Endothelial cell of umbilical vein (primary cell): ENCODE results near the gene GCLC. TPM values are rescaled to one million over a fixed set of nuclear protein-coding genes. Genes with fewer than 3 reads are reported as not detected.
"Not testable (repeated sequence)": the region's sequence is repeated elsewhere in the genome, so short reads cannot be mapped to it uniquely, and the experiment has no call there.

Experiments
- BruUV-seq: library from RNA; stranded (reverse); fragments of 400-500 nt; replicated peaks from 2 replicates; lab custom pipeline; 2021; lab: Mats Ljungman, UMichigan
- CTCF ChIA-PET: fragments of 300-600, 350-600 bp; sonication (Branson Sonifier 250); formaldehyde crosslinking; loops from one replicate; lab custom pipeline; 2021; ENCODE audit warnings: antibody characterized with exemption, inconsistent platforms; lab: Charles Lee
- POLR2A ChIA-PET: fragments of 300-600, 350-600 bp; sonication (Branson Sonifier 250); formaldehyde crosslinking; loops from one replicate; lab custom pipeline; 2021; ENCODE audit warnings: antibody characterized with exemption, inconsistent platforms; lab: Charles Lee
- DNase-seq: peaks from one replicate; pipeline ENCODE4 v3.0.0-alpha.2; 2011; ENCODE audit warnings: low read depth, low spot score
- FAIRE-seq: peaks from 2 replicates; lab custom pipeline; 2011; peaks lifted over from hg19 to GRCh38; lab: Jason Lieb, UNC
- H2AFZ ChIP-seq: 2 replicates; pipeline ENCODE4 v1.6.0; 2012; ENCODE audit warnings: low read depth, low read length, control low read depth, inconsistent platforms
- H3K27ac ChIP-seq: 2 replicates; pipeline ENCODE4 v1.5.1; 2011; ENCODE audit warnings: low read depth, mild to moderate bottlenecking, control low read depth, low read length, moderate library complexity; ENCODE audit not compliant: insufficient read depth
- H3K27me3 ChIP-seq, 2 experiments: 2 replicates each; pipeline versions ENCODE4 v1.6.0 to v1.6.1; 2011; ENCODE audit warnings: low read length in 2 of 2, mixed read lengths in 1 of 2; ENCODE audit not compliant: control insufficient read depth in 2 of 2, insufficient read depth in 2 of 2
- H3K36me3 ChIP-seq, 2 experiments: 2 replicates in 1 of 2; 3 replicates in 1 of 2; pipeline ENCODE4 v1.5.1; 2011; ENCODE audit warnings: low read length in 2 of 2, mild to moderate bottlenecking in 1 of 2, moderate library complexity in 1 of 2; ENCODE audit not compliant: control insufficient read depth in 2 of 2, insufficient read depth in 2 of 2; ENCODE audit errors: extremely low read depth in 1 of 2
- H3K4me1 ChIP-seq: 3 replicates; pipeline ENCODE4 v1.5.1; 2011; ENCODE audit warnings: mild to moderate bottlenecking, low read length; ENCODE audit not compliant: control insufficient read depth, insufficient read depth; ENCODE audit errors: extremely low read depth
- H3K4me2 ChIP-seq: 2 replicates; pipeline ENCODE4 v1.6.1; 2011; ENCODE audit warnings: low read length, control low read depth, mixed read lengths; ENCODE audit not compliant: insufficient read depth
- H3K4me3 ChIP-seq, 3 experiments: fragments of 200-600 bp in 1 of 3; sonication (generic), shearing (Covaris generic) in 1 of 3; replicated peaks in 1 of 3; 2 replicates each; pipeline ENCODE4 v1.5.1; 2011 to 2016; ENCODE audit warnings: control low read depth in 3 of 3, low read length in 3 of 3, mild to moderate bottlenecking in 2 of 3, inconsistent platforms in 1 of 3, low read depth in 1 of 3, moderate library complexity in 1 of 3; ENCODE audit not compliant: insufficient read depth in 1 of 3
- H3K79me2 ChIP-seq: 2 replicates; pipeline ENCODE4 v1.6.0; 2012; ENCODE audit warnings: low read length, inconsistent platforms; ENCODE audit not compliant: control insufficient read depth, insufficient read depth
- H3K9ac ChIP-seq: replicated peaks from 2 replicates; pipeline ENCODE3; 2011; ENCODE audit warnings: low read length, control low read depth; ENCODE audit not compliant: insufficient read depth; ENCODE audit errors: extremely low read depth
- H3K9me1 ChIP-seq: replicated peaks from 3 replicates; pipeline ENCODE4 v1.6.0; 2011; ENCODE audit warnings: mild to moderate bottlenecking, low read length; ENCODE audit not compliant: control insufficient read depth, insufficient read depth; ENCODE audit errors: extremely low read depth
- H3K9me3 ChIP-seq: replicated peaks from 2 replicates; pipeline ENCODE4 v1.5.1; 2012; ENCODE audit warnings: low read length, inconsistent platforms; ENCODE audit not compliant: control insufficient read depth, insufficient read depth
- H4K20me1 ChIP-seq: replicated peaks from 2 replicates; pipeline ENCODE3; 2011; ENCODE audit warnings: mild to moderate bottlenecking, low read length; ENCODE audit not compliant: control insufficient read depth, insufficient read depth; ENCODE audit errors: extremely low read depth
- CTCF ChIP-seq, 2 donors: IDR thresholded peaks; 1 replicate in 1 of 2; 2 replicates in 1 of 2; pipeline ENCODE4 v1.5.1; 2011; ENCODE audit warnings: low read length in 2 of 2, mild to moderate bottlenecking in 2 of 2, moderate library complexity in 2 of 2, control low read depth in 1 of 2, inconsistent platforms in 1 of 2, low read depth in 1 of 2; ENCODE audit not compliant: insufficient read depth in 1 of 2; ENCODE audit errors: extremely low read depth in 1 of 2
- EZH2 ChIP-seq: IDR thresholded peaks from 2 replicates; pipeline ENCODE4 v1.6.1; 2012; ENCODE audit warnings: borderline replicate concordance, low read depth, mild to moderate bottlenecking, moderate library complexity, low read length, inconsistent platforms; ENCODE audit not compliant: severe bottlenecking
- FOS ChIP-seq: IDR thresholded peaks from 2 replicates; pipeline ENCODE4 v1.6.1; 2011; ENCODE audit warnings: mild to moderate bottlenecking, low read length, moderate library complexity, borderline replicate concordance; ENCODE audit not compliant: insufficient read depth
- GATA2 ChIP-seq: IDR thresholded peaks from 2 replicates; pipeline ENCODE4 v1.7.0; 2011; ENCODE audit warnings: low read depth, mild to moderate bottlenecking, moderate library complexity, mixed read lengths, low read length; ENCODE audit not compliant: insufficient read length, insufficient read depth
- JUN ChIP-seq: IDR thresholded peaks from 2 replicates; pipeline ENCODE4 v1.6.1; 2011; ENCODE audit warnings: borderline replicate concordance, low read depth; ENCODE audit not compliant: insufficient read length, insufficient read depth
- MAX ChIP-seq: IDR thresholded peaks from 2 replicates; pipeline ENCODE4 v1.6.1; 2011; ENCODE audit not compliant: insufficient read depth, insufficient read length
- MYC ChIP-seq: IDR thresholded peaks from one replicate; pipeline ENCODE4 v1.6.1; 2011; ENCODE audit warnings: mild to moderate bottlenecking, low read depth, low read length
- POLR2A ChIP-seq: IDR thresholded peaks from 2 replicates; pipeline ENCODE4 v1.6.1; 2012; ENCODE audit warnings: low read depth, mild to moderate bottlenecking, control low read depth, low read length
- POLR2AphosphoS5 ChIP-seq: IDR thresholded peaks from 2 replicates; pipeline ENCODE4 v1.6.1; 2012; ENCODE audit warnings: low read depth, mild to moderate bottlenecking, control low read depth, low read length, moderate library complexity; ENCODE audit not compliant: insufficient read depth
- dilution Hi-C: fragments of 300-500 bp; cut with MboI; formaldehyde crosslinking; loops from one replicate; pipeline ENCODE4 v1.15.0; 2019; ENCODE audit warnings: low sequenced_read_pairs; ENCODE audit not compliant: extremely low pct_ligation_motif_present
- intact Hi-C: fragments of 100-400 bp; cut with micrococcal nuclease; formaldehyde crosslinking; loops from one replicate; pipeline ENCODE4 v1.10.0; 2022
- polyA plus RNA-seq, 4 experiments: library from polyadenylated mRNA; depleted of rRNA in 3 of 4; stranded (reverse) in 3 of 4; unstranded in 1 of 4; fragments of >200 nt; gene quantifications; 2 replicates each; pipeline versions ENCODE4 v1.2.1 to v1.2.3, GENCODE V29; 2011 to 2012; ENCODE audit warnings: missing spikeins in 1 of 4
- total RNA-seq: library from RNA; stranded (reverse); gene quantifications from 2 replicates; pipeline ENCODE4 v1.2.3, GENCODE V29; 2021

GCLC gene
- total and polyA plus RNA-seq, 2 donors (not counting 3 experiments of a cell fraction or from before 2014, with no cell fraction given), result 7.3 to 22.8 TPM

- H3K9me1 ChIP-seq, result no peaks in the 10 kb centered on the region
- no peaks in the 10 kb centered on the region for H3K36me3 ChIP-seq
- peaks cover 0 to 2% of the 10 kb centered on the region in 2 experiments for H3K27me3 ChIP-seq
- H3K4me2 ChIP-seq, result no peak overlapping the region
- H2AFZ ChIP-seq, result no peak overlapping the region
- ChIA-PET POLR2A (no interaction called here), CTCF (no interaction called here)
- no peak overlapping the region for H3K9ac ChIP-seq
- no peak overlapping the region for H3K27ac ChIP-seq
- no peaks in the 10 kb centered on the region for H3K4me1 ChIP-seq
- no peak overlapping the region for H3K4me3 ChIP-seq
- no peaks in the 10 kb centered on the region for H3K9me3 ChIP-seq
- no peak for DNase-seq
- dilution Hi-C loops, result no loop called here
- no peak for FAIRE-seq
- no TSS peak for BruUV-seq
- intact Hi-C loops, result no loop called here
- H4K20me1 ChIP-seq, result no peaks in the 10 kb centered on the region
- TF ChIP-seq GATA2, result no peak
- no peaks in the 10 kb centered on the region for H3K79me2 ChIP-seq
Measured at GRCh38 chr6:53578371-53578770, 33.5 kb upstream of the GCLC start.

GRCh38 chr6:53573299-53573698, 28.4 kb upstream of the GCLC start:
- Histone ChIP-seq H3K36me3 (no peaks in the 10 kb centered on the region), H3K9me1 (no peaks in the 10 kb centered on the region), H3K4me2 (no peak overlapping the region), H3K4me3 (no peak overlapping the region), H3K9ac (no peak overlapping the region), H3K4me1 (no peaks in the 10 kb centered on the region), H3K27me3 (no peaks in the 10 kb centered on the region), H3K9me3 (no peaks in the 10 kb centered on the region), H2AFZ (no peak overlapping the region), H3K27ac (no peak overlapping the region), H3K79me2 (no peaks in the 10 kb centered on the region), H4K20me1 (no peaks in the 10 kb centered on the region)
- BruUV-seq, result no TSS peak
- ChIA-PET CTCF (no interaction called here), POLR2A (no interaction called here)
- DNase-seq, result no peak
- no peak for TF ChIP-seq JUN
- TF ChIP-seq MYC, result no peak
- no peak for TF ChIP-seq EZH2
- TF ChIP-seq FOS, result no peak
- TF ChIP-seq POLR2AphosphoS5, result no peak
- TF ChIP-seq CTCF (IDR thresholded peaks at IDR 0.05; ENCODE audit: extremely low read depth in 1 of 2, insufficient read depth in 1 of 2, low read depth in 1 of 2, low read length in 2 of 2), result no peak
- no peak for TF ChIP-seq POLR2A
- TF ChIP-seq MAX, result no peak
- no peak for TF ChIP-seq GATA2
- dilution Hi-C loops (no loop called here), intact Hi-C loops (no loop called here)
- FAIRE-seq, result no peak

DNA sequence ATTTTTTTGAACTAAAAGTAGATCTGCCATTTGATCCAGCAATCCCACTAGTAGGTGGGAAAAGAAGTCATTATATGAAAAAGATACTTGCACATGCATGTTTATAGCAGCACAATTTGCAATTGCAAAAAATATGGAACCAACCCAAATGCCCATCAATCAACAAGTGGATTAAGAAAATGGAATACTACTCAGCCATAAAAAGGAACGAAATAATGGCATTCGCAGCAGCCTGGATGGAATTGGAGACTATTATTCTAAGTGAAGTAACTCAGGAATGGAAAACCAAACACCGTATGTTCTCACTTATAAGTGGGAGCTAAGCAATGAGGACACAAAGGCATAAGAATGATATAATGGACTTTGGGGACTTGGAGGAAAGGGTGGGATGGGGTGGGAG, 27.5 kb upstream of the GCLC start:
- CTCF ChIA-PET, H3K27me3 ChIP-seq, H3K27ac ChIP-seq, H3K9me3 ChIP-seq, H3K4me1 ChIP-seq, H3K4me3 ChIP-seq, H3K36me3 ChIP-seq, H3K9me1 ChIP-seq, POLR2A ChIA-PET, BruUV-seq, FAIRE-seq, DNase-seq, H3K79me2 ChIP-seq, dilution Hi-C loops, H3K9ac ChIP-seq, H4K20me1 ChIP-seq, intact Hi-C loops, H3K4me2 ChIP-seq, H2AFZ ChIP-seq: not testable (repeated sequence)
